A673 (cell line): ENCODE measurements around the gene UCK1.

Experiments
- CTCF ChIP-seq: fragments of 300-800, 200-600 bp; sonication (generic); conservative IDR thresholded peaks from 2 replicates; pipeline ENCODE4 v1.5.1; 2017; ENCODE audit warnings: low read depth, mild to moderate bottlenecking, antibody characterized with exemption, low read length, moderate library complexity, mixed read lengths
- EZH2 ChIP-seq: fragments of 200-600 bp; sonication (generic); IDR thresholded peaks from 2 replicates; pipeline ENCODE4 v1.6.1; 2017; ENCODE audit warnings: borderline replicate concordance, low read depth, mild to moderate bottlenecking, mixed read lengths, antibody characterized with exemption, low read length; ENCODE audit not compliant: poor library complexity, severe bottlenecking

GRCh38 chr9:131562032-131562959 is 31.2 kb upstream of the UCK1 start:
- TF ChIP-seq CTCF (no peak), EZH2 (no peak)
